ENCODE data around the gene HRAS. TPM values are rescaled to one million over a fixed set of nuclear protein-coding genes. Genes with fewer than 3 reads are reported as not detected.

HRAS gene
- total and polyA plus RNA-seq, 2 of the 13 experiments (the other 11 are each of a cell fraction or from before 2014, with no cell fraction given) = 32.9 to 50.0 TPM

DNA sequence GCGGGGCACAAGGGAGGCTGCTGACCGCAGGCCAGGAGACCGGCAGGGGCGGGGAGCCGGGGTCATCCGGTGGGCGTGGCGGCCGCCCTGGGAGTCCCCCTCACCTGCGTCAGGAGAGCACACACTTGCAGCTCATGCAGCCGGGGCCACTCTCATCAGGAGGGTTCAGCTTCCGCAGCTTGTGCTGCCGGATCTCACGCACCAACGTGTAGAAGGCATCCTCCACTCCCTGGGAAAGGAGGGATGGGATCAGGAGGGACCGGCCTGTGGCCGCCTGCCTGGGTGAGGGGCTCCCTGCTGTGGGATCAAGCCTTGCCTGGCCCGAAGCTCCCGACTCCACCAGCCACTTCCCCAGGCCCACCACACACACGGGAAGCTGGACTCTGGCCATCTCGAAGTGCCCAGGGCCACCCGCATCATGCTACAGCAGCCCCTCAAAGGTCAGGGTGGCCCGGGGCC is 2.8 kb downstream of the HRAS start:
- BruUV-seq (replicated peaks) = no TSS peak
- Histone ChIP-seq H3K4me3 (replicated peaks in 1 of 3; ENCODE audit: insufficient read depth in 1 of 3, low read depth in 2 of 3, low read length in 3 of 3) (no peak overlapping the region), H3K4me1 (ENCODE audit: insufficient read depth, low read length) (peaks cover 20% of the 10 kb centered on the region), H2AFZ (ENCODE audit: low read length) (no peak overlapping the region), H3K36me3 (replicated peaks in 1 of 2; ENCODE audit: control insufficient read depth in 1 of 2, insufficient read depth in 2 of 2, low read length in 2 of 2) (peaks cover 10 to 19% of the 10 kb centered on the region in 2 experiments; a peak in 4 of 5 replicates), H3K9ac (ENCODE audit: insufficient read depth, low read depth, low read length) (no peak overlapping the region), H3K4me2 (ENCODE audit: low read depth, low read length) (no peak overlapping the region), H3K9me3 (ENCODE audit: low read length) (no peaks in the 10 kb centered on the region), H3K27ac (ENCODE audit: extremely low read length, insufficient read depth, low read length) (no peak overlapping the region), H3K79me2 (ENCODE audit: insufficient read depth, low read length) (peaks cover 4% of the 10 kb centered on the region), H4K20me1 (ENCODE audit: insufficient read depth, low read length) (no peaks in the 10 kb centered on the region; the same call in 1 of the 2 replicates), H3K27me3 (ENCODE audit: control insufficient read depth in 1 of 2, insufficient read depth in 2 of 2, low read length in 2 of 2) (no peaks in the 10 kb centered on the region)
- intact Hi-C loops (cut with micrococcal nuclease; ENCODE audit: unreplicated experiment) (no loop called here), in situ Hi-C loops (cut with HindIII; ENCODE audit: extremely low pct_ligation_motif_present, low pct_unique_long_range_greater_than_20kb) (no loop called here)
- ChIA-PET POLR2A (no interaction called here), CTCF (ENCODE audit: low intra/inter-chr PET ratio, low total read pairs) (no interaction called here)
- WGBS (ENCODE audit: low lambda C conversion rate) = 97% methylated on average over 11 of the region's 23 CpGs
- FAIRE-seq = no peak
- DNase-seq (ENCODE audit: low spot score) = no peak
- ATAC-seq = no peak
- TF ChIP-seq, protein P1, sequence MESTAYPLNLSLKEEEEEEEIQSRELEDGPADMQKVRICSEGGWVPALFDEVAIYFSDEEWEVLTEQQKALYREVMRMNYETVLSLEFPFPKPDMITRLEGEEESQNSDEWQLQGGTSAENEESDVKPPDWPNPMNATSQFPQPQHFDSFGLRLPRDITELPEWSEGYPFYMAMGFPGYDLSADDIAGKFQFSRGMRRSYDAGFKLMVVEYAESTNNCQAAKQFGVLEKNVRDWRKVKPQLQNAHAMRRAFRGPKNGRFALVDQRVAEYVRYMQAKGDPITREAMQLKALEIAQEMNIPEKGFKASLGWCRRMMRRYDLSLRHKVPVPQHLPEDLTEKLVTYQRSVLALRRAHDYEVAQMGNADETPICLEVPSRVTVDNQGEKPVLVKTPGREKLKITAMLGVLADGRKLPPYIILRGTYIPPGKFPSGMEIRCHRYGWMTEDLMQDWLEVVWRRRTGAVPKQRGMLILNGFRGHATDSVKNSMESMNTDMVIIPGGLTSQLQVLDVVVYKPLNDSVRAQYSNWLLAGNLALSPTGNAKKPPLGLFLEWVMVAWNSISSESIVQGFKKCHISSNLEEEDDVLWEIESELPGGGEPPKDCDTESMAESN (CRISPR knock-in tag; conservative IDR thresholded peaks at IDR 0.05) = no peak
- TF ChIP-seq AGO1 (IDR thresholded peaks at IDR 0.05; ENCODE audit: low read depth, low read length, poor library complexity, severe bottlenecking) = peak; percentile 59
- TF ChIP-seq RBFOX2 (IDR thresholded peaks at IDR 0.05; ENCODE audit: low read depth, low read length) = peak; percentile 43; the same call in 1 of the 2 replicates
- TF ChIP-seq AGO2 (optimal IDR thresholded peaks at IDR 0.05; ENCODE audit: low read depth, low read length) = peak; percentile 7

DNA sequence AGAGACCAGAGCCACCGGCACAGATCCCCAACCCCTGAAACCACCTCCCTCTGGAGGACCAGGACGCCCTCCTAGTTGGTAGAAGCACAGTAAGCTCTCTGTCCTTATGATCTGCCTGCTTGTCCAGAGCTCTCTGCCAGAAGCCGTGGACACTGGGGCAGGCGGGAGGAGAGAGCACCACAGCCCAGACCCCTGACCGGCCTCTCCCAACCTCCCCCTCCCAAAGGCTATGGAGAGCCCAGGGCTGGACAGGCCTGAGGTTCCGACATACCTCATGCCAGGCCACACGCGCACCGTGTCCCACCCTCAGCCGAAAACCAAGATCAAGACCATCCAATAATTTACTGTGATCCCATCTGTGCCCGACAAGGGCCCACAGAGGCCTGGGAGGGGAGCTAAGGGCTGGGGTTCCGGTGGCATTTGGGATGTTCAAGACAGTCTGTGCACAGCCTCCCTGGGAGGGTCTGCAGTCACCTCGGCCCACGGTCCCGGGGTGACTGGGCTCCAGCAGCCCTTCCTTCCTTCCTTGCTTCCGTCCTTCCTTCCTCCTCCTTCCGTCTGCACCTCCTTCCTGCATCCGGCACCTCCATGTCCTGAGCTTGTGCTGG is 3.4 kb downstream of the HRAS start:
- H3K4me2 ChIP-seq (ENCODE audit: low read depth, low read length) = no peak overlapping the region
- DNase-seq (ENCODE audit: low spot score) (no peak), FAIRE-seq (no peak), ATAC-seq (no peak)
- no peaks in the 10 kb centered on the region; the same call in 1 of the 2 replicates for H4K20me1 ChIP-seq (ENCODE audit: insufficient read depth, low read length)
- H3K9me3 ChIP-seq (ENCODE audit: low read length) = no peaks in the 10 kb centered on the region
- peaks cover 10 to 19% of the 10 kb centered on the region in 2 experiments; a peak in 4 of 5 replicates for H3K36me3 ChIP-seq (replicated peaks in 1 of 2; ENCODE audit: control insufficient read depth in 1 of 2, insufficient read depth in 2 of 2, low read length in 2 of 2)
- H3K27me3 ChIP-seq (ENCODE audit: control insufficient read depth in 1 of 2, insufficient read depth in 2 of 2, low read length in 2 of 2) = no peaks in the 10 kb centered on the region
- peaks cover 4% of the 10 kb centered on the region for H3K79me2 ChIP-seq (ENCODE audit: insufficient read depth, low read length)
- WGBS (ENCODE audit: low lambda C conversion rate) = 94% methylated on average over 13 of the region's 18 CpGs
- H3K9ac ChIP-seq (ENCODE audit: insufficient read depth, low read depth, low read length) = no peak overlapping the region
- ChIA-PET POLR2A (no interaction called here), CTCF (ENCODE audit: low intra/inter-chr PET ratio, low total read pairs) (no interaction called here)
- H3K4me1 ChIP-seq (ENCODE audit: insufficient read depth, low read length) = peaks cover 18% of the 10 kb centered on the region
- no peak overlapping the region for H2AFZ ChIP-seq (ENCODE audit: low read length)
- in situ Hi-C loops (cut with HindIII; ENCODE audit: extremely low pct_ligation_motif_present, low pct_unique_long_range_greater_than_20kb) = no loop called here
- no peak overlapping the region for H3K4me3 ChIP-seq (replicated peaks in 1 of 3; ENCODE audit: insufficient read depth in 1 of 3, low read depth in 2 of 3, low read length in 3 of 3)
- no TSS peak for BruUV-seq (replicated peaks)
- intact Hi-C loops (cut with micrococcal nuclease; ENCODE audit: unreplicated experiment) = no loop called here
- no peak overlapping the region for H3K27ac ChIP-seq (ENCODE audit: extremely low read length, insufficient read depth, low read length)
- TF ChIP-seq AGO1 (IDR thresholded peaks at IDR 0.05; ENCODE audit: low read depth, low read length, poor library complexity, severe bottlenecking) (peak; percentile 3), ZNF878 (CRISPR knock-in tag; IDR thresholded peaks at IDR 0.05) (no peak)
